GM12878 (cell line): ENCODE results near the gene TMEM236.

Experiments
- CREB1 ChIP-seq: IDR thresholded peaks from 2 replicates; pipeline ENCODE4 v1.6.1; 2012; ENCODE audit warnings: low read depth, mild to moderate bottlenecking, inconsistent platforms
- SP1 ChIP-seq: IDR thresholded peaks from one replicate; pipeline ENCODE4 v1.6.1; 2011; ENCODE audit warnings: low read depth, low read length
- ZNF217 ChIP-seq: fragments of 450-650 bp; IDR thresholded peaks from 2 replicates; pipeline ENCODE4 v1.6.1; 2017; ENCODE audit warnings: antibody characterized with exemption, mild to moderate bottlenecking
- ZNF384 ChIP-seq: IDR thresholded peaks from 2 replicates; pipeline ENCODE4 v1.6.1; 2012; ENCODE audit warnings: low read depth, mild to moderate bottlenecking, low read length, improper control_type of control experiment, borderline replicate concordance

DNA sequence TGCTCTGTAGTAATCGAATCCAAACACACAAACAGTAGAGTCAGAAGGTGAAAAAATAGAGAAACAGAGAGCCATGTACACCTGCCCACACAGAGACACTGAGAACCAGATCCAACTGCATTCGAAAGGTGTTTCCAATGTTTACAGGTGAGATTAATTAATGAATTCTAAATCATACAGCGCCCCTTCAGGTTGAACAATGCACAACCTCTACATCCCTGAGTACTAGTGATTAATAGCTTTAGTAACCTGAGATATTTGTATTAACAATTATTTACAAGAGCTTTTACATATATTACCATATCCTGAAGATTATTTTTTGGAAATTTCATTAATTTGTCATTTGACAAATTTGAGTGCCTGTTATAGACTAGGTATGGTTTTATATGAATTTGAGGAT is 49.5 kb downstream of the TMEM236 start:
- TF ChIP-seq ZNF384 (no peak), SP1 (no peak), ZNF217 (no peak), CREB1 (no peak)
